IPS DF 6.9 (cell line): Measurements from ENCODE around the gene ITPKB.

ENCODE experiments used
- DNase-seq: peaks from one replicate; pipeline ENCODE4 v3.0.0-alpha.2; 2013; ENCODE audit warnings: low read depth, low spot score
- H3K27ac ChIP-seq: one replicate; pipeline ENCODE4 v1.5.1; 2013; ENCODE audit warnings: low read length, control low read depth
- H3K27me3 ChIP-seq: 2 replicates; pipeline ENCODE4 v1.6.1; 2013; ENCODE audit warnings: mild to moderate bottlenecking, low read length; ENCODE audit not compliant: control insufficient read depth, insufficient read depth
- H3K36me3 ChIP-seq: 2 replicates; pipeline ENCODE4 v1.6.1; 2013; ENCODE audit warnings: low read length; ENCODE audit not compliant: control insufficient read depth, insufficient read depth
- H3K4me1 ChIP-seq: 2 replicates; pipeline ENCODE4 v1.6.1; 2013; ENCODE audit warnings: low read length; ENCODE audit not compliant: control insufficient read depth, insufficient read depth
- H3K4me3 ChIP-seq: 2 replicates; pipeline ENCODE4 v1.5.1; 2013; ENCODE audit warnings: mild to moderate bottlenecking, low read length
- H3K9me3 ChIP-seq: 2 replicates; pipeline ENCODE4 v1.6.1; 2013; ENCODE audit warnings: low read length, inconsistent platforms; ENCODE audit not compliant: control insufficient read depth, insufficient read depth
- WGBS: extraction: QIAGEN DNeasy Blood & Tissue Kit; methylation state at CpG from one replicate; pipeline ENCODE4 v1.1.7; 2013; ENCODE audit warnings: mixed read lengths, missing lambda C conversion rate; ENCODE audit not compliant: insufficient read length, insufficient coverage; 5-methylcytosine and 5-hydroxymethylcytosine counted together

The ITPKB gene

GRCh38 chr1:226596531-226597165, 142.4 kb downstream of the ITPKB start:
- Histone ChIP-seq H3K27me3 (no peaks in the 10 kb centered on the region), H3K36me3 (no peaks in the 10 kb centered on the region), H3K27ac (no peak overlapping the region), H3K4me3 (no peak overlapping the region), H3K9me3 (no peaks in the 10 kb centered on the region), H3K4me1 (no peaks in the 10 kb centered on the region)
- no CpG with 5 or more reads among the region's 16 CpGs for WGBS
- DNase-seq, result no peak

- Histone ChIP-seq H3K4me3 (no peak overlapping the region), H3K27me3 (no peaks in the 10 kb centered on the region), H3K9me3 (no peaks in the 10 kb centered on the region), H3K27ac (no peak overlapping the region), H3K36me3 (no peaks in the 10 kb centered on the region), H3K4me1 (0 out of 2 replicates have a peak, but pooled peaks cover 1% of the 10 kb centered on the region)
- no peak for DNase-seq
- WGBS, result no CpG with 5 or more reads among the region's 8 CpGs
These were observed 145.5 kb downstream of the ITPKB start for GRCh38 chr1:226593541-226593940.

- Histone ChIP-seq H3K4me3 (no peak overlapping the region), H3K9me3 (no peaks in the 10 kb centered on the region), H3K27me3 (no peaks in the 10 kb centered on the region), H3K36me3 (no peaks in the 10 kb centered on the region), H3K4me1 (0 out of 2 replicates have a peak, but pooled peaks cover 1% of the 10 kb centered on the region), H3K27ac (no peak overlapping the region)
- no peak for DNase-seq
- WGBS, result no CpG with 5 or more reads among the region's 7 CpGs
These were observed 148.5 kb downstream of the ITPKB start for GRCh38 chr1:226590614-226591013.

- H3K4me1 ChIP-seq, result 0 out of 2 replicates have a peak, but pooled peaks cover 1% of the 10 kb centered on the region
- no peaks in the 10 kb centered on the region for H3K36me3 ChIP-seq
- no peak overlapping the region for H3K4me3 ChIP-seq
- WGBS, result no CpG with 5 or more reads among the region's 11 CpGs
- H3K27me3 ChIP-seq, result no peaks in the 10 kb centered on the region
- no peak for DNase-seq
- H3K9me3 ChIP-seq, result no peaks in the 10 kb centered on the region
- H3K27ac ChIP-seq, result no peak overlapping the region
These were observed 149.9 kb downstream of the ITPKB start for GRCh38 chr1:226589008-226589733.

- Histone ChIP-seq H3K4me3 (no peak overlapping the region), H3K36me3 (no peaks in the 10 kb centered on the region), H3K9me3 (no peaks in the 10 kb centered on the region), H3K27me3 (no peaks in the 10 kb centered on the region), H3K4me1 (0 out of 2 replicates have a peak, but pooled peaks cover 1% of the 10 kb centered on the region), H3K27ac (no peak overlapping the region)
- no peak for DNase-seq
- no CpG with 5 or more reads among the region's 2 CpGs for WGBS
These were observed 150.6 kb downstream of the ITPKB start for GRCh38 chr1:226588484-226588883.

- H3K9me3 ChIP-seq, result no peaks in the 10 kb centered on the region
- no peak overlapping the region for H3K4me3 ChIP-seq
- no peak overlapping the region for H3K27ac ChIP-seq
- WGBS, result no CpG with 5 or more reads among the region's 16 CpGs
- DNase-seq, result no peak
- H3K36me3 ChIP-seq, result no peaks in the 10 kb centered on the region
- 0 out of 2 replicates have a peak, but pooled peaks cover 1% of the 10 kb centered on the region for H3K4me1 ChIP-seq
- H3K27me3 ChIP-seq, result no peaks in the 10 kb centered on the region
These were observed 152.2 kb downstream of the ITPKB start for GRCh38 chr1:226586650-226587422.

- H3K4me1 ChIP-seq, result 0 out of 2 replicates have a peak, but pooled peaks cover 1% of the 10 kb centered on the region
- H3K27me3 ChIP-seq, result no peaks in the 10 kb centered on the region
- H3K4me3 ChIP-seq, result no peak overlapping the region
- no peaks in the 10 kb centered on the region for H3K36me3 ChIP-seq
- WGBS, result no CpG with 5 or more reads among the region's 7 CpGs
- H3K9me3 ChIP-seq, result no peaks in the 10 kb centered on the region
- DNase-seq, result no peak
- no peak overlapping the region for H3K27ac ChIP-seq
These were observed 153.0 kb downstream of the ITPKB start for GRCh38 chr1:226586116-226586515.

- no CpG with 5 or more reads among the region's 3 CpGs for WGBS
- no peak overlapping the region for H3K4me3 ChIP-seq
These were observed 154.9 kb downstream of the ITPKB start for GRCh38 chr1:226584164-226584563.

GRCh38 chr1:226582966-226583365, 156.1 kb downstream of the ITPKB start:
- H3K27ac ChIP-seq, result no peak overlapping the region
- DNase-seq, result no peak
- H3K4me3 ChIP-seq, result no peak overlapping the region
- H3K9me3 ChIP-seq, result no peaks in the 10 kb centered on the region
- no peaks in the 10 kb centered on the region for H3K4me1 ChIP-seq
- H3K36me3 ChIP-seq, result no peaks in the 10 kb centered on the region
- no CpG with 5 or more reads among the region's 3 CpGs for WGBS
- H3K27me3 ChIP-seq, result no peaks in the 10 kb centered on the region

More at GRCh38 chr1:226584164-226584563, 154.9 kb downstream of the ITPKB start:
- H3K36me3 ChIP-seq, result no peaks in the 10 kb centered on the region
- no peaks in the 10 kb centered on the region for H3K4me1 ChIP-seq
- H3K27me3 ChIP-seq, result no peaks in the 10 kb centered on the region
- no peaks in the 10 kb centered on the region for H3K9me3 ChIP-seq
- DNase-seq, result no peak
- no peak overlapping the region for H3K27ac ChIP-seq
